ENCODE data around the gene ZNF768. TPM values are rescaled to one million over a fixed set of nuclear protein-coding genes. Genes with fewer than 3 reads are reported as not detected.
A peak's percentile ranks its signal among the peaks of the same experiment; 100 is the strongest.

The ZNF768 gene
- total and polyA plus RNA-seq, 2 donors (not counting 1 experiment from before 2014, with no cell fraction given), result 24.8 to 36.5 TPM

DNA sequence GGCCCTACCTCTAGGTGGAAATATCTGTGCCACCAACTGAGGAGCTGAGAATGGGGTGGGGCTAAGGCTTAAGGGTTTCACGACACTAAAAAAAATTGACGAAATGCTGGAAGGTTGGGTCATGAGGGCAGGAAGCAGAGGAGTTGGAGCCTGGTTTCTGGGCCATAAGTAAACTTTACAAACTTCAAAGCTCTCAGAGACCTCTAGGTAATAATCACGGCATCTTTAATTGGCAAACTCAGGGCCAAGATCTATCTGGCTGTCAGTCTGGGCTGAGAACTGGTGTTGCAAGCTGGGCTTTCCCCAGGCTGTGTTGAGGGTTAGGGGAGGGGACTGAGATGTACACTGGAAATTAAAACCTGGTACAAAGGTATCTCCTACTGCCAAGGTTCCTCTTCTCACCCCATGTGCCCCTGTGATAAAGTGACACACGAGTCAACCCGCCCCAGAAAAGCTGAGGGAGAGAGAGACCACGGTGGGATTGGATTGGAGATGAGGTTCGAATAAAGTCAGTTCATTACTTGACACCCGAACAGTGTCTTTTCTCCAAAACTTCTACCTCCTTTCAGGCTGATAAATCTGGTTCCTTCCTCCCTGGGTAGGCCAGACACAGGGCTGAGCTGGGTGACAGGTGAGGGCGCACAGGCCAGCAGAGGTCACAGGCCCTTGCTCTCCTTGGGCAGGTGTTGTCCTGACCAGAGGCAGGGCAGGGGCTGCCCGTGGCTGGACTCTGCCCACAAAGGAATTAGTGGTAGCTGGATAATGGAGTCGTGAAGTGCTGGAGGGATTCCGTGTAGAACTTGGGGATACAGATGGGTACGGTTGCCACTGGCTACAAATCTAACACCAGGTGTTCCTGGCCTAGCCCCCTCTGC, 4.0 kb upstream of the ZNF768 start:
- H3K36me3 ChIP-seq (replicated peaks in 1 of 2; ENCODE audit: control extremely low read depth in 1 of 2, control insufficient read depth in 1 of 2, extremely low read depth in 1 of 2, insufficient read depth in 2 of 2, low read length in 1 of 2), result peaks cover 0 to 9% of the 10 kb centered on the region in 2 experiments
- no peaks in the 10 kb centered on the region for H4K20me1 ChIP-seq (ENCODE audit: control insufficient read depth, insufficient read depth, low read length, poor library complexity, severe bottlenecking)
- H3K4me3 ChIP-seq (ENCODE audit: control extremely low read depth in 1 of 5, extremely low read depth in 1 of 5, insufficient read depth in 1 of 5, low read depth in 2 of 5, low read length in 4 of 5), result no peak overlapping the region
- ChIA-PET POLR2A (no interaction called here), CTCF (interaction anchor here (0.5 to 2.0 kb wide), 6 partner anchors 28 to 101 kb away, joined by 3 to 5 read pairs (median 4); partner anchors contain the start of genes DCTPP1 and ZNF764)
- H3K4me3 Mint-ChIP-seq, result no peak overlapping the region
- no peaks in the 10 kb centered on the region for H3K27me3 Mint-ChIP-seq
- no peak overlapping the region for H2AFZ ChIP-seq (ENCODE audit: insufficient read depth, low read depth, low read length, poor library complexity, severe bottlenecking)
- intact Hi-C loops (cut with micrococcal nuclease), result no loop called here
- H3K27ac Mint-ChIP-seq, result peak overlapping the region; percentile 26
- TF ChIP-seq EZH2 (IDR thresholded peaks at IDR 0.05; ENCODE audit: borderline replicate concordance, insufficient read depth, low read depth, low read length, poor library complexity, severe bottlenecking), result no peak
- H3K9me3 ChIP-seq (ENCODE audit: control extremely low read depth in 1 of 3, control insufficient read depth in 2 of 3, insufficient read depth in 1 of 3, low read length in 2 of 3), result no peaks in the 10 kb centered on the region
- 93% methylated on average over 5 of the region's 13 CpGs for WGBS (ENCODE audit: insufficient coverage)
- ATAC-seq (ENCODE audit: low read depth) (no peak), DNase-seq (no peak)
- H3K27me3 ChIP-seq (replicated peaks in 1 of 4; ENCODE audit: control extremely low read depth in 1 of 4, control insufficient read depth in 3 of 4, insufficient read depth in 4 of 4, low read length in 3 of 4), result no peaks in the 10 kb centered on the region
- no peak overlapping the region for H3K9ac ChIP-seq (ENCODE audit: low read length)
- H3K4me1 ChIP-seq (ENCODE audit: control insufficient read depth in 2 of 2, insufficient read depth in 2 of 2, low read length in 2 of 2), result peaks cover 13 to 42% of the 10 kb centered on the region in 2 donors
- H3K4me1 Mint-ChIP-seq, result peaks cover 35% of the 10 kb centered on the region
- peaks cover 28% of the 10 kb centered on the region for H3K79me2 ChIP-seq (ENCODE audit: control insufficient read depth, insufficient read depth, low read length)
- H3K27ac ChIP-seq (ENCODE audit: low read length in 2 of 2), result no peak overlapping the region
- no peak overlapping the region for H3K4me2 ChIP-seq (replicated peaks; ENCODE audit: low read depth, low read length, poor library complexity, severe bottlenecking)
- no peaks in the 10 kb centered on the region for H3K9me3 Mint-ChIP-seq (ENCODE audit: insufficient read depth)

DNA sequence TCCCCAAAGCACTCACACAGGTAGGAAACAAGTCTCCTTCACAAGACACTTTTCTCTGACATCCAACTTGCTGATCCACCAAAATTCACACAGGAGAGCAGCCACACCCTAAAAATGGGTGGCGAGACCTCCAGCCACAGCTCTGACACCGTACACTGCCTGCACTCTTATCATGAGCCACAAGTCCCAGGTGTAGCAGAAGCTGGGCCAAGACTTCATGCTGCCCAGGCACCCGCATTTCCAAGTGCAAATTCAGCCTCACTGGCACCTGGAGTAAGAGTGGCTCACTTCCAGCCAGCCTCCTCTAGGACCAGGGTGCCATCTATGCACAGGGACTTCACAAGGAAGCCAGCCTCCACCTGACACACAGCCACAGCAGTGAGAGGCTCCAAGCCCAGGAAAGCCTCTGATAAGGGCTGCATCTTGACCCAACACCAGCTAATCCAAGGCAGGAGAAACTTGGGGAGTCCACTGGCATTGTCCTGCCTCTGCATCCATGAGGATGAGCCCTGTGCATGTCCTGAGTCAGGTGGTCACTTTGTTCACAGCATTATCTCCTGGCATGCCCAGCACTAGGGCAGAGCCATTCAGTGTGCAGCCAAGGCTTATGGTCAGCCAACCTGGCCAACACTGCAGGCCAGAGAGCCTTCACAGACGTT, 2.6 kb upstream of the ZNF768 start:
- Mint-ChIP-seq H3K9me3 (ENCODE audit: insufficient read depth) (no peaks in the 10 kb centered on the region), H3K27ac (peak overlapping the region; percentile 60), H3K27me3 (no peaks in the 10 kb centered on the region), H3K4me3 (peak overlapping the region; percentile 30), H3K4me1 (peaks cover 28% of the 10 kb centered on the region)
- CTCF ChIA-PET, result interaction anchor here (0.6 to 1.6 kb wide), 4 partner anchors 12 to 79 kb away, joined by 3 to 5 read pairs (median 4); partner anchors contain the start of gene ZNF688
- no peak overlapping the region for H3K27ac ChIP-seq (ENCODE audit: low read length in 2 of 2)
- WGBS (ENCODE audit: insufficient coverage), result 93% methylated on average over 4 of the region's 4 CpGs
- no peak overlapping the region for H3K4me3 ChIP-seq (ENCODE audit: control extremely low read depth in 1 of 5, extremely low read depth in 1 of 5, insufficient read depth in 1 of 5, low read depth in 2 of 5, low read length in 4 of 5)
- no peak overlapping the region for H2AFZ ChIP-seq (ENCODE audit: insufficient read depth, low read depth, low read length, poor library complexity, severe bottlenecking)
- POLR2A ChIA-PET, result interaction anchor here (0.6 to 2.4 kb wide), 4 partner anchors 29 to 1705 kb away, joined by 3 to 12 read pairs (median 6); partner anchors contain the start of gene ZNF764
- H3K4me1 ChIP-seq (ENCODE audit: control insufficient read depth in 2 of 2, insufficient read depth in 2 of 2, low read length in 2 of 2), result peaks cover 13 to 40% of the 10 kb centered on the region in 2 donors
- H3K4me2 ChIP-seq (replicated peaks; ENCODE audit: low read depth, low read length, poor library complexity, severe bottlenecking), result no peak overlapping the region
- DNase-seq (no peak), ATAC-seq (ENCODE audit: low read depth) (no peak)
- H3K9ac ChIP-seq (ENCODE audit: low read length), result no peak overlapping the region
- TF ChIP-seq EZH2 (IDR thresholded peaks at IDR 0.05; ENCODE audit: borderline replicate concordance, insufficient read depth, low read depth, low read length, poor library complexity, severe bottlenecking), result no peak
- TF ChIP-seq, protein P1, sequence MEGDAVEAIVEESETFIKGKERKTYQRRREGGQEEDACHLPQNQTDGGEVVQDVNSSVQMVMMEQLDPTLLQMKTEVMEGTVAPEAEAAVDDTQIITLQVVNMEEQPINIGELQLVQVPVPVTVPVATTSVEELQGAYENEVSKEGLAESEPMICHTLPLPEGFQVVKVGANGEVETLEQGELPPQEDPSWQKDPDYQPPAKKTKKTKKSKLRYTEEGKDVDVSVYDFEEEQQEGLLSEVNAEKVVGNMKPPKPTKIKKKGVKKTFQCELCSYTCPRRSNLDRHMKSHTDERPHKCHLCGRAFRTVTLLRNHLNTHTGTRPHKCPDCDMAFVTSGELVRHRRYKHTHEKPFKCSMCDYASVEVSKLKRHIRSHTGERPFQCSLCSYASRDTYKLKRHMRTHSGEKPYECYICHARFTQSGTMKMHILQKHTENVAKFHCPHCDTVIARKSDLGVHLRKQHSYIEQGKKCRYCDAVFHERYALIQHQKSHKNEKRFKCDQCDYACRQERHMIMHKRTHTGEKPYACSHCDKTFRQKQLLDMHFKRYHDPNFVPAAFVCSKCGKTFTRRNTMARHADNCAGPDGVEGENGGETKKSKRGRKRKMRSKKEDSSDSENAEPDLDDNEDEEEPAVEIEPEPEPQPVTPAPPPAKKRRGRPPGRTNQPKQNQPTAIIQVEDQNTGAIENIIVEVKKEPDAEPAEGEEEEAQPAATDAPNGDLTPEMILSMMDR (IDR thresholded peaks at IDR 0.05), result no peak
- H3K79me2 ChIP-seq (ENCODE audit: control insufficient read depth, insufficient read depth, low read length), result peaks cover 23% of the 10 kb centered on the region
- H3K9me3 ChIP-seq (ENCODE audit: control extremely low read depth in 1 of 3, control insufficient read depth in 2 of 3, insufficient read depth in 1 of 3, low read length in 2 of 3), result no peaks in the 10 kb centered on the region
- H4K20me1 ChIP-seq (ENCODE audit: control insufficient read depth, insufficient read depth, low read length, poor library complexity, severe bottlenecking), result no peaks in the 10 kb centered on the region
- peaks cover 0 to 9% of the 10 kb centered on the region in 2 experiments for H3K36me3 ChIP-seq (replicated peaks in 1 of 2; ENCODE audit: control extremely low read depth in 1 of 2, control insufficient read depth in 1 of 2, extremely low read depth in 1 of 2, insufficient read depth in 2 of 2, low read length in 1 of 2)
- intact Hi-C loops (cut with micrococcal nuclease), result loop anchor here (5.0 kb wide), 2 partner anchors 72 to 112 kb away; no protein-coding TSS in a partner anchor
- no peaks in the 10 kb centered on the region for H3K27me3 ChIP-seq (replicated peaks in 1 of 4; ENCODE audit: control extremely low read depth in 1 of 4, control insufficient read depth in 3 of 4, insufficient read depth in 4 of 4, low read length in 3 of 4)
